Stimulated activated CD4-positive, alpha-beta T cell treated with anti-CD3 and anti-CD28 coated beads, Interleukin-12 subunit alpha, Interleukin-12 subunit beta, amount 100 ng/mL, for 24 hours (primary cell): ENCODE results near the gene CGB2.
"Not testable (repeated sequence)": the region's sequence is repeated elsewhere in the genome, so short reads cannot be mapped to it uniquely, and the experiment has no call there.

Experiments used
- DNase-seq, 2 experiments: peaks; one replicate each; pipeline ENCODE4 v3.0.0-alpha.2; 2020; ENCODE audit warnings: low read depth in 2 of 2

The CGB2 gene

GRCh38 chr19:49010453-49010852 lies 21.2 kb upstream of the CGB2 start:
- no peak for DNase-seq

GRCh38 chr19:49011194-49011593 lies 20.5 kb upstream of the CGB2 start:
- no peak for DNase-seq

- no peak for DNase-seq
Observed at GRCh38 chr19:49014123-49014869, 17.4 kb upstream of the CGB2 start.

- DNase-seq, result no peak
Observed at GRCh38 chr19:49014870-49015255, 16.8 kb upstream of the CGB2 start.

- DNase-seq, result no peak
Observed at GRCh38 chr19:49016067-49016839, 15.4 kb upstream of the CGB2 start.

GRCh38 chr19:49017041-49017665 lies 14.5 kb upstream of the CGB2 start, which contains the start of gene LHB:
Gene LHB (minus strand): TSS chr19:49017091. CDS start chr19:49017081, 10 bp downstream.
- DNase-seq, result no peak

- DNase-seq, result peak in 1 of 2 experiments; percentile 47
Observed at GRCh38 chr19:49017666-49018351, 13.9 kb upstream of the CGB2 start.

- not testable (repeated sequence) for DNase-seq
Observed at GRCh38 chr19:49018388-49019241, 13.1 kb upstream of the CGB2 start.

GRCh38 chr19:49019242-49019932 lies 12.3 kb upstream of the CGB2 start:
- DNase-seq, result peak in 1 of 2 experiments; percentile 63

- DNase-seq, result no peak
Observed at GRCh38 chr19:49020342-49020741, 11.3 kb upstream of the CGB2 start.

- DNase-seq, result no peak
Observed at GRCh38 chr19:49020931-49021895, 10.5 kb upstream of the CGB2 start.

- no peak for DNase-seq
Observed at GRCh38 chr19:49022116-49022515, 9.6 kb upstream of the CGB2 start.

GRCh38 chr19:49024233-49024632 lies 7.5 kb upstream of the CGB2 start, which contains the start of gene CGB3:
Gene CGB3 (minus strand): TSS chr19:49024333. CDS start chr19:49023971, 362 bp downstream.
- not testable (repeated sequence) for DNase-seq

- not testable (repeated sequence) for DNase-seq
Observed at GRCh38 chr19:49025088-49025487, 6.6 kb upstream of the CGB2 start.

GRCh38 chr19:49025599-49025998 lies 6.1 kb upstream of the CGB2 start:
- DNase-seq, result not testable (repeated sequence)

- not testable (repeated sequence) for DNase-seq
Observed at GRCh38 chr19:49028686-49029085, 3.0 kb upstream of the CGB2 start.

- not testable (repeated sequence) for DNase-seq
Observed at GRCh38 chr19:49029749-49030148, 1.9 kb upstream of the CGB2 start.

- not testable (repeated sequence) for DNase-seq
Observed at GRCh38 chr19:49030323-49030722, 1.4 kb upstream of the CGB2 start.

- DNase-seq, result peak in 1 of 2 experiments; percentile 46
Observed at GRCh38 chr19:49036815-49037214, 5.1 kb downstream of the CGB2 start, which contains the start of gene CGB1. Gene CGB1 (minus strand): TSS chr19:49036895. CDS start chr19:49036711, 184 bp downstream.
